GM19043 (cell line): ENCODE results near the gene TSPAN3.

Source experiments
- ATAC-seq: cut with Tn5 transposase; IDR thresholded peaks from one replicate; pipeline ENCODE4 v1.9.1; 2021; ENCODE audit warnings: low read depth; ENCODE audit not compliant: unreplicated experiment

TSPAN3 gene

GRCh38 chr15:77012868-77013267 lies 58.0 kb downstream of the TSPAN3 start:
- no peak for ATAC-seq

GRCh38 chr15:77012117-77012712 lies 58.7 kb downstream of the TSPAN3 start:
- ATAC-seq, result no peak

- no peak for ATAC-seq
These were observed 60.1 kb downstream of the TSPAN3 start for GRCh38 chr15:77010857-77011256.

GRCh38 chr15:77010312-77010686 lies 60.6 kb downstream of the TSPAN3 start:
- ATAC-seq, result no peak

- no peak for ATAC-seq
These were observed 61.1 kb downstream of the TSPAN3 start for GRCh38 chr15:77009646-77010311.

- no peak for ATAC-seq
These were observed 61.7 kb downstream of the TSPAN3 start for GRCh38 chr15:77009176-77009575.

GRCh38 chr15:77004189-77004588 lies 66.7 kb downstream of the TSPAN3 start:
- no peak for ATAC-seq

- no peak for ATAC-seq
These were observed 67.7 kb downstream of the TSPAN3 start for GRCh38 chr15:77002954-77003912.

- ATAC-seq, result no peak
These were observed 68.5 kb downstream of the TSPAN3 start for GRCh38 chr15:77002436-77002835.

GRCh38 chr15:77001966-77002365 lies 68.9 kb downstream of the TSPAN3 start:
- ATAC-seq, result no peak

GRCh38 chr15:77001351-77001750 lies 69.6 kb downstream of the TSPAN3 start:
- no peak for ATAC-seq

GRCh38 chr15:76999996-77000395 lies 70.9 kb downstream of the TSPAN3 start:
- ATAC-seq, result no peak

GRCh38 chr15:76998663-76999285 lies 72.1 kb downstream of the TSPAN3 start:
- no peak for ATAC-seq

- no peak for ATAC-seq
These were observed 74.1 kb downstream of the TSPAN3 start for GRCh38 chr15:76996526-76997401.

- ATAC-seq, result no peak
These were observed 74.8 kb downstream of the TSPAN3 start for GRCh38 chr15:76996076-76996525.

- ATAC-seq, result peak; percentile 58
These were observed 75.7 kb downstream of the TSPAN3 start, which contains the start of gene PSTPIP1 for GRCh38 chr15:76994971-76995945. TSS of gene PSTPIP1 (plus strand) at chr15:76995126. CDS start at chr15:76995574, 448 bp downstream.

GRCh38 chr15:76994496-76994895 lies 76.4 kb downstream of the TSPAN3 start:
- no peak for ATAC-seq

GRCh38 chr15:76994001-76994400 lies 76.9 kb downstream of the TSPAN3 start:
- no peak for ATAC-seq
